KBM-7 (cell line): ENCODE data around the gene INPP5B.
A peak's percentile ranks its signal among the peaks of the same experiment; 100 is the strongest.

ENCODE experiments used
- DNase-seq: peaks from one replicate; pipeline ENCODE4 v3.0.0-alpha.2; 2015
- in situ Hi-C: fragments of 300-500 bp; cut with MboI; formaldehyde crosslinking; loops from 2 replicates; pipeline ENCODE4 v1.14.3; 2020; ENCODE audit warnings: low sequenced_read_pairs, low pct_unique_long_range_greater_than_20kb, mixed read lengths

Gene INPP5B

DNA sequence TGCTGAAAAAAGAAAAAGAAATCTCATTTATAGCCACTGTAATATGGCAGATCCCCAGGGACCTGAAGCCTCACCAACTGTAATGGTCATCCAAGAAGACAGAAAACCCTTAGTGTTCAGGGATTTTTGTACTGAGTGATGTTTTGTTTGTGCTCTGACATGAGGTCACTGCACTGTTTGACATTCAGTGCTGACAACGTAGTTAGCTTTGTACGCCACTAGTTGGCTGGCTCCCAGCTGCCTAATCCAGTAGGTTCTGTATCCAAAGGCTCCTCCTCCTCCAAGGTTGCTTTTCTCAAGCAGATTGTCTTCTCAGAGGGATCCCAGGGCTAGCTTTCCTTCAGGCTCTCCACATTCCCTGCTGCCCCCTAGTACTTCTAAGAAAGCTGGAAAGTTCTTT is 129.4 kb downstream of the INPP5B start:
- DNase-seq: no peak
- in situ Hi-C loops: no loop called here

DNA sequence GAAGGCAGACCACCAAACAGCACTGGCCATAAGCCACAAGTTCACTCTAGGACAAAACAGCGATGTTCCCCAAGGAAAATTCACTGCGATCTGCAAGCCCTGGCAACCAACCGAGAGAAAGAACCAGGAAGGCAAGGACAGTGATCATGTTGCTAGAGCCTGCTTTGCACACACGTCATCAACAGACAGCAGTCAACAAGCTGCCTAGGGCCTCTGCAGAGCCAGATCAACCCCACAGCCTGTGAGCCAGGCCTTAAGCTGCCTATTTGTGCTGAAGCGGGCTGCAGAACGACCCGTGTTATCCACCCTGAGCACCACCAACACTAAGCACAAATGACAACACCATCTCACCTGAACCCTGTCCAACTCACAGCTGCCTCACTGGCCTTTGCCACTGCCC is 132.6 kb downstream of the INPP5B start:
- DNase-seq: no peak
- in situ Hi-C loops: no loop called here

DNA sequence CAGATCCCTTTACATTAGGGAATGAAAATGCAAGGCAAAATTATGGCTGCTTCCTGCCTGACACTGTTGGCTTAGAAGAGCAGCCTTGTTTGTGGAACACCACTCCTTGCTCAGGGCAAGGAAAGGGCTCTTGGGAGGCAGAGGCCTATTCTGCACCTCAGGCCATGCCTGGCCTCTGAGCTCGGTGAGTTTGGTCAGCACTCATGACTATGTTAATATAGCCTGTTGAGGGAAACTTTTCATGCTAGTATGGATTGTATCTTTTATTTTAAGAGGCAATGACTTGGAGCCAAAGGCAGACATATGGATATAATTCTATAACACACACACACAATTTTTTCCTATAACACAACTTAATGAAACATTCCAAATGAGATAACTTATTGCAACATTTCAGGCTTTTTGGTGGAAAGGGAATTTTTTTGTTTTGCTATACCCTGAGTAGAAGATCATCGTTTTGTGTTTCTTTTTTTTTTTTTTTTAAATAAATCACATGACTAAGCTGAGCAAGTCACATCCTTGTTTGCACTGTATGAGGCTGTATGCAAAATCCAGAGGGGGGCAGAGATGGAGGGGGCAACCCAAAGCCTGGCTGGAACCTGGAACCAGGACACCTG is 133.2 kb downstream of the INPP5B start:
- in situ Hi-C loops: no loop called here
- no peak for DNase-seq

DNA sequence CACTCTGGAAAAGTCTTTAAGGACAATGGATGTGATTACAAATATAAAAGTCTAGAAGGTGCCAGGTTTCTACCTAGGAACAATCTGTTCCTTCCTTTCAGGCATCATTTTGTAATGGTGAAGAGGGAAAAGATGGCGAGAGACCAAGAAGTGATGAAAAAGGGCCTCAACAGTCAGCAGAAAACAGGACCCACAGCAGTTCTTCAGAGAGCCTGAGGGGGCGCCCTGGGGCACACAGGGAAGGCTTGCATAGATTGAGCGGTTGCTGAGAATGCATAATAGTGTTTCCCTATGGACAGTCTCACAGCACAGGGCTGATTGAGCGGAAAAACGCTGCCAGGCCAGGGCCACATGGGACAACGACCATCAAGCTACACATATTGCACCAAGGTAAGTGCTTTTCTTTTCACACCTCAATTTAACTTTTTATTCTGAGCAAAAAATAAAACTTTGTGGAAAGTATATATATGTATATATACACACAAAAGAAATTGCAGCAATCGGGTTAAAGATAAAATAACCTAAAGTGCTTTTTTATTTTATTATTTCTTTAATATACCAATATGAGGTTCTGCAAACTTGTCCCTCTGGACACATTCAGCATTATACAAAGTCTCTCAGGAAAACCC is 135.7 kb downstream of the INPP5B start:
- DNase-seq: peak; percentile 83
- in situ Hi-C loops: no loop called here
